Endothelial cell of umbilical vein (primary cell): ENCODE results near the gene TCTN2. TPM values are rescaled to one million over a fixed set of nuclear protein-coding genes. Genes with fewer than 3 reads are reported as not detected.

Experiments
- BruUV-seq: library from RNA; stranded (reverse); fragments of 400-500 nt; replicated peaks from 2 replicates; lab custom pipeline; 2021; lab: Mats Ljungman, UMichigan
- CTCF ChIA-PET: fragments of 300-600, 350-600 bp; sonication (Branson Sonifier 250); formaldehyde crosslinking; loops from one replicate; lab custom pipeline; 2021; ENCODE audit warnings: antibody characterized with exemption, inconsistent platforms; lab: Charles Lee
- POLR2A ChIA-PET: fragments of 300-600, 350-600 bp; sonication (Branson Sonifier 250); formaldehyde crosslinking; loops from one replicate; lab custom pipeline; 2021; ENCODE audit warnings: antibody characterized with exemption, inconsistent platforms; lab: Charles Lee
- DNase-seq: peaks from one replicate; pipeline ENCODE4 v3.0.0-alpha.2; 2011; ENCODE audit warnings: low read depth, low spot score
- FAIRE-seq: peaks from 2 replicates; lab custom pipeline; 2011; peaks lifted over from hg19 to GRCh38; lab: Jason Lieb, UNC
- H2AFZ ChIP-seq: 2 replicates; pipeline ENCODE4 v1.6.0; 2012; ENCODE audit warnings: low read depth, low read length, control low read depth, inconsistent platforms
- H3K27ac ChIP-seq: 2 replicates; pipeline ENCODE4 v1.5.1; 2011; ENCODE audit warnings: low read depth, mild to moderate bottlenecking, control low read depth, low read length, moderate library complexity; ENCODE audit not compliant: insufficient read depth
- H3K27me3 ChIP-seq, 2 experiments: 2 replicates each; pipeline versions ENCODE4 v1.6.0 to v1.6.1; 2011; ENCODE audit warnings: low read length in 2 of 2, mixed read lengths in 1 of 2; ENCODE audit not compliant: control insufficient read depth in 2 of 2, insufficient read depth in 2 of 2
- H3K36me3 ChIP-seq, 2 experiments: 2 replicates in 1 of 2; 3 replicates in 1 of 2; pipeline ENCODE4 v1.5.1; 2011; ENCODE audit warnings: low read length in 2 of 2, mild to moderate bottlenecking in 1 of 2, moderate library complexity in 1 of 2; ENCODE audit not compliant: control insufficient read depth in 2 of 2, insufficient read depth in 2 of 2; ENCODE audit errors: extremely low read depth in 1 of 2
- H3K4me1 ChIP-seq: 3 replicates; pipeline ENCODE4 v1.5.1; 2011; ENCODE audit warnings: mild to moderate bottlenecking, low read length; ENCODE audit not compliant: control insufficient read depth, insufficient read depth; ENCODE audit errors: extremely low read depth
- H3K4me2 ChIP-seq: 2 replicates; pipeline ENCODE4 v1.6.1; 2011; ENCODE audit warnings: low read length, control low read depth, mixed read lengths; ENCODE audit not compliant: insufficient read depth
- H3K4me3 ChIP-seq, 3 experiments: fragments of 200-600 bp in 1 of 3; sonication (generic), shearing (Covaris generic) in 1 of 3; replicated peaks in 1 of 3; 2 replicates each; pipeline ENCODE4 v1.5.1; 2011 to 2016; ENCODE audit warnings: control low read depth in 3 of 3, low read length in 3 of 3, mild to moderate bottlenecking in 2 of 3, inconsistent platforms in 1 of 3, low read depth in 1 of 3, moderate library complexity in 1 of 3; ENCODE audit not compliant: insufficient read depth in 1 of 3
- H3K79me2 ChIP-seq: 2 replicates; pipeline ENCODE4 v1.6.0; 2012; ENCODE audit warnings: low read length, inconsistent platforms; ENCODE audit not compliant: control insufficient read depth, insufficient read depth
- H3K9ac ChIP-seq: replicated peaks from 2 replicates; pipeline ENCODE3; 2011; ENCODE audit warnings: low read length, control low read depth; ENCODE audit not compliant: insufficient read depth; ENCODE audit errors: extremely low read depth
- H3K9me1 ChIP-seq: replicated peaks from 3 replicates; pipeline ENCODE4 v1.6.0; 2011; ENCODE audit warnings: mild to moderate bottlenecking, low read length; ENCODE audit not compliant: control insufficient read depth, insufficient read depth; ENCODE audit errors: extremely low read depth
- H3K9me3 ChIP-seq: replicated peaks from 2 replicates; pipeline ENCODE4 v1.5.1; 2012; ENCODE audit warnings: low read length, inconsistent platforms; ENCODE audit not compliant: control insufficient read depth, insufficient read depth
- H4K20me1 ChIP-seq: replicated peaks from 2 replicates; pipeline ENCODE3; 2011; ENCODE audit warnings: mild to moderate bottlenecking, low read length; ENCODE audit not compliant: control insufficient read depth, insufficient read depth; ENCODE audit errors: extremely low read depth
- EZH2 ChIP-seq: IDR thresholded peaks from 2 replicates; pipeline ENCODE4 v1.6.1; 2012; ENCODE audit warnings: borderline replicate concordance, low read depth, mild to moderate bottlenecking, moderate library complexity, low read length, inconsistent platforms; ENCODE audit not compliant: severe bottlenecking
- GATA2 ChIP-seq: IDR thresholded peaks from 2 replicates; pipeline ENCODE4 v1.7.0; 2011; ENCODE audit warnings: low read depth, mild to moderate bottlenecking, moderate library complexity, mixed read lengths, low read length; ENCODE audit not compliant: insufficient read length, insufficient read depth
- JUN ChIP-seq: IDR thresholded peaks from 2 replicates; pipeline ENCODE4 v1.6.1; 2011; ENCODE audit warnings: borderline replicate concordance, low read depth; ENCODE audit not compliant: insufficient read length, insufficient read depth
- MAX ChIP-seq: IDR thresholded peaks from 2 replicates; pipeline ENCODE4 v1.6.1; 2011; ENCODE audit not compliant: insufficient read depth, insufficient read length
- POLR2A ChIP-seq: IDR thresholded peaks from 2 replicates; pipeline ENCODE4 v1.6.1; 2012; ENCODE audit warnings: low read depth, mild to moderate bottlenecking, control low read depth, low read length
- POLR2AphosphoS5 ChIP-seq: IDR thresholded peaks from 2 replicates; pipeline ENCODE4 v1.6.1; 2012; ENCODE audit warnings: low read depth, mild to moderate bottlenecking, control low read depth, low read length, moderate library complexity; ENCODE audit not compliant: insufficient read depth
- dilution Hi-C: fragments of 300-500 bp; cut with MboI; formaldehyde crosslinking; loops from one replicate; pipeline ENCODE4 v1.15.0; 2019; ENCODE audit warnings: low sequenced_read_pairs; ENCODE audit not compliant: extremely low pct_ligation_motif_present
- intact Hi-C: fragments of 100-400 bp; cut with micrococcal nuclease; formaldehyde crosslinking; loops from one replicate; pipeline ENCODE4 v1.10.0; 2022
- polyA plus RNA-seq, 4 experiments: library from polyadenylated mRNA; depleted of rRNA in 3 of 4; stranded (reverse) in 3 of 4; unstranded in 1 of 4; fragments of >200 nt; gene quantifications; 2 replicates each; pipeline versions ENCODE4 v1.2.1 to v1.2.3, GENCODE V29; 2011 to 2012; ENCODE audit warnings: missing spikeins in 1 of 4
- total RNA-seq: library from RNA; stranded (reverse); gene quantifications from 2 replicates; pipeline ENCODE4 v1.2.3, GENCODE V29; 2021

TCTN2 gene
- total and polyA plus RNA-seq, 2 donors (not counting 3 experiments of a cell fraction or from before 2014, with no cell fraction given) = 11.2 to 16.7 TPM

DNA sequence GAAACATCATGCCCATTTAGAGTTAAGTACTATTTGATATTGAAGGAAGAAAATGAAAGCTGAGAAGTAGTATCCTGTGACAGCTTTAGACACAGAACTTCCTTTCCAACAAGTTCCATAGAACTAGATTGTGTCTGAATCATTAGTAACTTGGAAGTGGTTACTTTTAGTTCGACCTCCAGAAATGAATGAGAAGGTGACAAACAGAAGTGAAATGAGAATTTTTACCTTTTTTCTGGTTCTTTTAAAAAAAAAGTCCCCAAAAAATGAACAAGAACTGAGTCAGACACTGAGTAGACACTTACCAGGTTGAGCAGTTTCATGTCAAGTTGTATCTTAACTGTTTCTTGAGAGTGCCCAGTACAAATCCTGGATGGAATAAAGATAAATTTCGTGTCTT, 44.3 kb downstream of the TCTN2 start:
- Histone ChIP-seq H3K27ac (no peak overlapping the region), H3K4me1 (peaks cover 16% of the 10 kb centered on the region), H3K79me2 (peaks cover 24% of the 10 kb centered on the region), H2AFZ (no peak overlapping the region), H4K20me1 (no peaks in the 10 kb centered on the region), H3K4me2 (no peak overlapping the region), H3K9ac (no peak overlapping the region), H3K4me3 (no peak overlapping the region), H3K36me3 (no peaks in the 10 kb centered on the region), H3K9me1 (no peaks in the 10 kb centered on the region), H3K27me3 (no peaks in the 10 kb centered on the region), H3K9me3 (no peaks in the 10 kb centered on the region)
- no peak for TF ChIP-seq MAX
- TF ChIP-seq POLR2A = no peak
- TF ChIP-seq POLR2AphosphoS5 = no peak
- TF ChIP-seq JUN = no peak
- no peak for TF ChIP-seq EZH2
- DNase-seq = no peak
- dilution Hi-C loops = no loop called here
- FAIRE-seq = no peak
- ChIA-PET POLR2A (interaction anchor here (0.6 kb wide), 1 partner anchor 472 kb away, joined by 3 read pairs; no protein-coding TSS in a partner anchor), CTCF (no interaction called here)
- no TSS peak for BruUV-seq
- intact Hi-C loops = no loop called here

DNA sequence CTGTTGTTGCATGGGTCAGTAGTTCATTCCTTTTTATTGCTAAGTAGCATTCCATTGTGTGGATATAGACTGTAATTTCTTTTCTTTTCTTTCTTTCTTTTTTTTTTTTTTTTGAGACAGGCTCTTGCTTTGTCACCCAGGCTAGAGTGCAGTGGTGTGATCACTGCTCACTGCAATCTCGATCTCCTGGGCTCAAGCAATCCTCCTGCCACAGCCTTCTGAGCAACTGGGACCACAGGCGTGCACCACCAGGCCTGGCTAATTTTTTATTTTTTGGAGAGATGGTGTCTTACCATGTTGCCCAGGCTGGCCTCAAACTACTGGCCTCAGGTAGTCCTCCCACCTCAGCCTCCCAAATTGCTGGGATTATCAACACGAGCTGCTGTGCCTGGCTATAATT, 46.4 kb downstream of the TCTN2 start:
- Histone ChIP-seq H3K4me3 (no peak overlapping the region), H3K4me2 (no peak overlapping the region), H3K4me1 (peaks cover 18% of the 10 kb centered on the region), H3K9me1 (no peaks in the 10 kb centered on the region), H4K20me1 (no peaks in the 10 kb centered on the region), H3K27ac (no peak overlapping the region), H3K9ac (no peak overlapping the region), H3K79me2 (peaks cover 24% of the 10 kb centered on the region), H3K36me3 (peaks cover 1 to 2% of the 10 kb centered on the region in 2 experiments), H2AFZ (no peak overlapping the region), H3K27me3 (no peaks in the 10 kb centered on the region), H3K9me3 (no peaks in the 10 kb centered on the region)
- BruUV-seq = no TSS peak
- ChIA-PET POLR2A (no interaction called here), CTCF (no interaction called here)
- dilution Hi-C loops = no loop called here
- FAIRE-seq (no peak), DNase-seq (no peak)
- intact Hi-C loops = no loop called here
- no peak for TF ChIP-seq MAX
- no peak for TF ChIP-seq POLR2A
- TF ChIP-seq POLR2AphosphoS5 = no peak
- TF ChIP-seq GATA2 = no peak
